ENCODE results near the gene TMEM131.
"Not testable (repeated sequence)": the region's sequence is repeated elsewhere in the genome, so short reads cannot be mapped to it uniquely, and the experiment has no call there.

TMEM131 gene

DNA sequence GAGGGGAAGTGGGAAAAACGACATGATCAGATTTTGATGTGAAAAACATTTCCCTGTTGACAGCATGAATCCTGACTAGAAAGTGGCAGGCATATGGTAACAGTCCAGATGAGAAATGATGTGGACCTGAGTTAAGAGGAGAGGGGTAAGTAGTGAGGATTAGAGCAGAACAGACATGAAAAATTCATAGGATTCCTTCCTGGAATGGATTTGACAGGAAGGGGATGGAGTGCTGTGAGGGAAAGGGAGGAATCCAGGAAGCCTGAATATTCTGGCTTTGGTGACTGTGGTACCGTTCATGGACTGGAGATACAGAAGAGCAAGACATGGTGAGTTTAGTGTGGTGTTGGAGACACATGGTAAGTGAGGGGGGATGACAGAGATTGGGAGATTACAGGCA lies 115.4 kb downstream of the TMEM131 start:
- H3K9me3 Mint-ChIP-seq: peaks cover 9% of the 10 kb centered on the region
- no peak overlapping the region for H3K27ac Mint-ChIP-seq
- H3K4me3 Mint-ChIP-seq: no peak overlapping the region
- peaks cover 15% of the 10 kb centered on the region for H3K4me1 Mint-ChIP-seq (ENCODE audit: low read depth)
- intact Hi-C loops (cut with micrococcal nuclease): no loop called here
- no peaks in the 10 kb centered on the region for H3K27me3 Mint-ChIP-seq
- peaks cover 26% of the 10 kb centered on the region for H3K36me3 Mint-ChIP-seq (ENCODE audit: low read depth)

DNA sequence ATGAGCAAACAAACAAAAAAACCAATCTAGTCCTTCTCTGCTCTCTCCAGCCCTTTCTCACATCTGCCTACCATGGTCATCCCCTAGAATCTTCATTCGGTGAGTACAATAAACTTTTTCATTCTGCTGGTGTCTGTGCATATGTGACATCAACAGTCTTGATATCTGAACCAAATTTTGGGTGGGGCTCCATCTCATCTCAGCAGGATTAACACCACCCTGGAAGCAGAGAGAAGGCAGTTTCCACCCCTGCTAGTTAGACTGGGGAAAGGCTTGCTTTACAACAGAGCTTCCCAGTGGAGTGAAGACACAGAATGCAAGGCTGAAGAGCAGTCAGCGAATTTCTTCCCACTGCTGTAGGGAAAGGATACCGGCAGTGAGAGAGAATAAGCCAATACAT lies 116.9 kb downstream of the TMEM131 start:
- H3K4me3 Mint-ChIP-seq: no peak overlapping the region
- H3K27ac Mint-ChIP-seq: no peak overlapping the region
- H3K36me3 Mint-ChIP-seq (ENCODE audit: low read depth): peaks cover 22% of the 10 kb centered on the region
- H3K4me1 Mint-ChIP-seq (ENCODE audit: low read depth): peaks cover 23% of the 10 kb centered on the region
- no peaks in the 10 kb centered on the region for H3K9me3 Mint-ChIP-seq
- intact Hi-C loops (cut with micrococcal nuclease): no loop called here
- no peaks in the 10 kb centered on the region for H3K27me3 Mint-ChIP-seq

DNA sequence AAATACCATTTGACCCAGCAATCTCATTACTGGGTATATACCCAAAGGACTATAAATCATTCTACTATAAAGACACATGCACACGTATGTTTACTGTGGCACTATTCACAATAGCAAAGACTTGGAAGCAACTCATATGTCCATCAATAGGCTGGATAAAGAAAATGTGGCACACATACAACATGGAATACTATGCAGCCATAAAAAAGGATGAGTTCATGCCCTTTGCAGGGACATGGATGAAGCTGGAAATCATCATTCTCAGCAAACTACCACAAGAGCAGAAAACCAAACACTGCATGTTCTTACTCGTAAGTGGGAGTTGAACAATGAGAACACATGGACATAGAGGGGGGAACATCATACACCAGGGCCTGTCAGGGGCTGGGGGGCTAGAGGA lies 117.4 kb downstream of the TMEM131 start:
- H3K4me1 Mint-ChIP-seq (ENCODE audit: low read depth): peaks cover 23% of the 10 kb centered on the region
- H3K9me3 Mint-ChIP-seq; H3K27ac Mint-ChIP-seq; H3K4me3 Mint-ChIP-seq; H3K27me3 Mint-ChIP-seq; intact Hi-C loops (cut with micrococcal nuclease): not testable (repeated sequence)
- H3K36me3 Mint-ChIP-seq (ENCODE audit: low read depth): peaks cover 27% of the 10 kb centered on the region

DNA sequence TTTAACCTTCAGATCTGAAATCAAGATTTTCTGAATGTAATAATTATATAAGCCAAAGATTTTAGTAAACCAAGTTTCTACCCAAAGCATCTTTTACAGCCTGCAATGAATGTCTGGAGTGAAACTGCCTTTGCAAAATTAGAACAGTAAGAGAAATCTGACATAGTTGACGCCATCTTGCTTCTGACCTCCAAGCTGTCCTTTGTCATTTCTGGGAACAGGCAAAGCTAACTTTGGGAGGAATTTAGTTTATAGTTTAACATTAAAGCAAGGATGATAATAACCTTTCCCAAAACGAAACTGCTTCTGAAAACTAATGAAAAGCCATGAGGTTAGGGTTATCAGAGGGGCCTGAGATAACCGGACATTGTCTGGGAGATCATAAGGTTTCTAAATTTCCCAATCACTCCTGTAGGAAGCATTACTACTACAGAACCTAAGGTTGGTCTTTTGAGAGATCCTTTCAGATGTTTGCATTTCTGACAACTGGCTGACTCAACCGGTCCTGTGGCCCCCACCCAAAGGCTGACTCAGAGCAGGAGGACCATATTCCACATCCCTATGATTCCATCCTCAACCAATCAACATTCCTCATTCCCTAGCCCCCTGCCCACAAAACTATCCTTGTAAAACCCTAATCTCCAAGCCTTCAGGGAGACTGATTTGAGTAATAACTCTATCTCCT lies 124.5 kb downstream of the TMEM131 start:
- intact Hi-C loops (cut with micrococcal nuclease): no loop called here
- H3K9me3 Mint-ChIP-seq: no peaks in the 10 kb centered on the region
- no peaks in the 10 kb centered on the region for H3K27me3 Mint-ChIP-seq
- no peak overlapping the region for H3K4me3 Mint-ChIP-seq
- H3K27ac Mint-ChIP-seq: peak overlapping the region; percentile 28
- H3K4me1 Mint-ChIP-seq (ENCODE audit: low read depth): peaks cover 47% of the 10 kb centered on the region
- peaks cover 30% of the 10 kb centered on the region for H3K36me3 Mint-ChIP-seq (ENCODE audit: low read depth)

DNA sequence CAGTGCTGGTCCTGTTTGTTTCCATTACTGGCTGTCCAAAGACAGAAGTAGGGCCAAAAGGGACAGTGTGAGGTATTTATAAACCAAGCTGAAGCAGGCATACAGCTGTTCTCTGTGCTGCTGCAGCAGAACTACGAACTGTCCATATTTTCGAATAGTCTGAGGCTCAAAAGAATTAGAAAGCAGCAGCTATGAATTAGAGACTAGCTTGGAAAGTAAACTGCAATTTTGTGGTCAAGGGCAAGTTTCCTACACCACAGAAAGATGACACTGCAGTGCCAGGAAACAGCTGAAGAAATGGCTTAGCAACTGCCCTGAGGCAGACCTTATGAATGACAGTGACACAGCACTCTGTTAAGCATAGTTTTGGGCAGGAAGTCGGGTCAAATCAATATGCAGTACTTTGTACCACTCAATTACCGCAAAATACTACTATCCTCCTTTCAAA lies 125.3 kb downstream of the TMEM131 start:
- Mint-ChIP-seq H3K27ac (peak overlapping the region; percentile 46), H3K27me3 (no peaks in the 10 kb centered on the region), H3K36me3 (ENCODE audit: low read depth) (peaks cover 35% of the 10 kb centered on the region), H3K4me1 (ENCODE audit: low read depth) (peaks cover 43% of the 10 kb centered on the region), H3K4me3 (no peak overlapping the region), H3K9me3 (no peaks in the 10 kb centered on the region)
- intact Hi-C loops (cut with micrococcal nuclease): no loop called here

DNA sequence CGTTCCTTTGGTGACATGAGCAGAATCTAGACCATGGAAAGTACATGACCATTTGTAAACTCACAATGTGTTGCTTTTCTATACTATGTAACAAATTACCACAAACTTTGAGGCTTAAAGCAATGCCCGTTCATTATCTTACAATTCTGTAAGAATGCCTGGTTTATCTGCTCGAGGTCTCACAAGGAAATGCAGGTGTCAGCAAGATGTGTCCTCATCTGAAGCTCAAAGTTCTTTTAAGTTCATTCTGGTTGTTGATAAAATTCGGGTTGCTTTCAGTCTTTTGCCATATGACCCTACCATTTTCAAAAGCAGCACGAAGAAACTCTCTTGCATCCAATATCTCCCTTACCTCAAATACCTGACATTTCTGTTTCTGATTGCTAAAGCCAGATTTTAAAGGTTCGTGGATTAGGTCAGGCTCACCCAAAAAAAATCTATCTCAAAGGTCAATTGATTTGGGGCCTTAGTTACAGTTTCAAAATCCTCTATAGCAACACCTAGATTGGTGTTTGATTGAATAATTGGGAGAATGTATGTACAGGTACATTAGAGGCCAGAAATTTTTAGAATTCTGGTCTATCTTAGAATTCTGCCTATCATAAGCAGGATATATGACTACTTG lies 125.9 kb downstream of the TMEM131 start:
- H3K4me1 Mint-ChIP-seq (ENCODE audit: low read depth): peaks cover 37% of the 10 kb centered on the region
- no peaks in the 10 kb centered on the region for H3K9me3 Mint-ChIP-seq
- H3K36me3 Mint-ChIP-seq (ENCODE audit: low read depth): peaks cover 35% of the 10 kb centered on the region
- H3K27me3 Mint-ChIP-seq: no peaks in the 10 kb centered on the region
- no peak overlapping the region for H3K27ac Mint-ChIP-seq
- no peak overlapping the region for H3K4me3 Mint-ChIP-seq
- intact Hi-C loops (cut with micrococcal nuclease): loop anchor here (1.0 kb wide), 1 partner anchor 24 kb away; no protein-coding TSS in a partner anchor

DNA sequence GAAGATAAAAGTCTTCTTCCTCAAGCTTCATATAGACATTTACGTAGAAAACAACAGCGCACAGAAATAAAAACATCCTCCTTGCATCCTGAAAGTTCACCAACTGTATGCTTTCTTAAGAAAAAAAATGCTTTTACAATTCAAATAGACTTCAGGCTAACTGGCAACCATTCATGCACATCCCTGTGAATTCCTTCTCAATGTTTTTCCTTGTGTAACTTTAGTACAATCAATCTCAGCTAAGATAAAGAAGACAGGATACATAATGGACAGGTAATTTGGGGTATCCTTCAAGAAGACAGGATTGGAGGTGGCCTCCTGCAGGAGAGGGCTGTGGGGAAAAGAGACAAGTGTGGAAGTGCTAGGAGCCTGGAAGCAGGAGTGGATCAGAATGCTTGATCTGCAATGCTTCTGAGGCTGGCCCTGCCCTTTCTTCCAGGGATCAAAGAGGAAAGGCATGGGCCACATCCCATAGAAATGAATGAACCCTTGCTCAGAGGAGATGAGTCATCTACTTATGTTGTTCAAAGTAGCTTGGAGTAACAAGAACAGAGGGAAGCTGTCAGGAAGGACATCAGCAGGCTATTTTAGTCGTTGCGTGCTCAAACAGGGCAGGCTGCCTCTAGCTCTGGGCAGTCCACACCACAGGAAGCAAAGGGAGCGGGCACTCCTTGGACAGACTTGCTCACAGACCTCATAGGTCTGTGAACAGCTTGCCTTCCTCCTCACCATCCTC lies 126.6 kb downstream of the TMEM131 start:
- Mint-ChIP-seq H3K27me3 (no peaks in the 10 kb centered on the region), H3K27ac (no peak overlapping the region), H3K36me3 (ENCODE audit: low read depth) (peaks cover 35% of the 10 kb centered on the region), H3K4me3 (no peak overlapping the region), H3K4me1 (ENCODE audit: low read depth) (peaks cover 35% of the 10 kb centered on the region), H3K9me3 (peaks cover 1% of the 10 kb centered on the region)
- intact Hi-C loops (cut with micrococcal nuclease): loop anchor here (1.0 kb wide), 1 partner anchor 23 kb away; no protein-coding TSS in a partner anchor

DNA sequence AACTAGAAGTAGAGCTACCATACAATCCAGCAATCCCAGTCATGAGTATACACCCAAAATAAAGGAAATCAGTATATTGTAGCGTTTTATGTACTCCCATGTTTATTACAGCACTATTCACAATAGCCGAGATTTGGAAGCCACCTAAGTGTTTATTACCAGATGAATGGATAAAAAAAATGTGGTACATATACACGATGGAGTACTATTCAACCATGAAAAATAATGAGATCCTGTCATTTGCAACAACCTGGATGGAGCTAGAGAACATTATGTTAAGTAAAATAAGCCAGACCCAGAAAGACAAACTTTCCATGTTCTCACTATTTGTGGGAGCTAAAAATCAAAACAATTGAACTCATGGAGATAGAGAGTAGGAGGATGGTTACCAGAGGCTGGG lies 131.9 kb downstream of the TMEM131 start:
- Mint-ChIP-seq H3K27ac (no peak overlapping the region), H3K4me3 (no peak overlapping the region), H3K4me1 (ENCODE audit: low read depth) (peaks cover 19% of the 10 kb centered on the region), H3K27me3 (no peaks in the 10 kb centered on the region), H3K9me3 (peaks cover 21% of the 10 kb centered on the region), H3K36me3 (ENCODE audit: low read depth) (peaks cover 45% of the 10 kb centered on the region)
- intact Hi-C loops (cut with micrococcal nuclease): no loop called here

DNA sequence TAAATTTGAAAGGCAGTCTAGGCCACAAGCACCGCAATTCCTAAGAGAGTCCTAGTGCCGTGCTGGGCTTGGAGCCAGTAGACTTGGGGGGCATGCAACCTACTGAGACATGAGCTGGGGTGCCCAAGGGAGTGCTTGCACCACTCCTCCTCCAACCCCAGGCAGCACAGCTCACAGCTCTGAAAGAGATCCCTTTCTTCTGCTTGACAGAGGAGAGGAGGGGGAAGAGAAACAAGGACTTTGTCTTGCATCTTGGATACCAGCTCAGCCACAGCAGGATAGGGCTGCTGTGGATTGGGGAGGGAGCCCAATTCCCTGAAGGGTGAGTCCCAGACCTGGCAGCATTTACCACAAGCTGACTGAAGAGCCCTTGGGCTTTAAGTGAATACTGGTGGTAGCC lies 134.6 kb downstream of the TMEM131 start:
- no peak overlapping the region for H3K4me3 Mint-ChIP-seq
- no peak overlapping the region for H3K27ac Mint-ChIP-seq
- intact Hi-C loops (cut with micrococcal nuclease): no loop called here
- peaks cover 21% of the 10 kb centered on the region for H3K9me3 Mint-ChIP-seq
- H3K4me1 Mint-ChIP-seq (ENCODE audit: low read depth): peaks cover 15% of the 10 kb centered on the region
- peaks cover 57% of the 10 kb centered on the region for H3K36me3 Mint-ChIP-seq (ENCODE audit: low read depth)
- no peaks in the 10 kb centered on the region for H3K27me3 Mint-ChIP-seq

DNA sequence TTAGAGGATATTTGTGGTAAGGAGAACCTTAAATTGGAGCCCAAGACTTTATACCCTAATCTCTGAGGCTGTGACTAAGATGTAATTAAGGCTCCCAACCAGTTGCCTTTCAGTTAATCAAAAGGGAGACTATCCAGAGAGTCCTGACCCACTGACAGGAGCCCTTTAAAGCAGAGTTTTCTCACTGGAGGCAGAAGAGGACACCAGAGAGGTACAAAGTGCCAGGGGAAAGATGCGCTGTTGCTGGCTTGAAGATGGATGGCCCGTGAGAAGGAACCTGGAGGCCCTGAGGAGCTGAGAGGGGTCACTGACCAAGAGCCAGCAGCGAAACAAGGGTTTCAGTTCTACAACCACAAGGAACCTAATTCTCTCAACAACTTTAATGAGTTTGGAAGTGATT lies 137.3 kb downstream of the TMEM131 start:
- Mint-ChIP-seq H3K9me3 (peaks cover 12% of the 10 kb centered on the region), H3K36me3 (ENCODE audit: low read depth) (peaks cover 60% of the 10 kb centered on the region)

DNA sequence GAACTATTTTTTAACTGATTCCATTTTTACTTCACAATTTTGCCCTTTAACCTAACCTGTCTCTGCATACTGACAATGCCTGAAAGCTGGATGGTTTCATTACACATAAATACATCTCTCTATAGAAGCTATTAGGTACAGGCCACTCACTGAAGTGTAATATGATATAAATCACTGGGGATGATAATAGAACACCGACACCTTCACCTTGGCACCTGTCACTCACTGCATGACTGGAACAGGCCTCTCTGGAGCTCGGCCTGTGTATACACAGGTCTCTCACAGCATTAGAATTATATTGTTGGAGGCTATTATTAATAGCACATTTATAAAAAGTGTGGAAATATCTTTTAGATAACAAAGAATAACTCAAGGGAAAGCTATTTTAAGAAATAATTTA lies 138.2 kb downstream of the TMEM131 start:
- H3K4me3 Mint-ChIP-seq: no peak overlapping the region
- peaks cover 61% of the 10 kb centered on the region for H3K36me3 Mint-ChIP-seq (ENCODE audit: low read depth)
- no peak overlapping the region for H3K27ac Mint-ChIP-seq
- H3K27me3 Mint-ChIP-seq: no peaks in the 10 kb centered on the region
- H3K4me1 Mint-ChIP-seq (ENCODE audit: low read depth): peaks cover 4% of the 10 kb centered on the region
- intact Hi-C loops (cut with micrococcal nuclease): no loop called here
- H3K9me3 Mint-ChIP-seq: peaks cover 5% of the 10 kb centered on the region

More for the DNA sequence above, 137.3 kb downstream of the TMEM131 start:
- intact Hi-C loops (cut with micrococcal nuclease): no loop called here
- Mint-ChIP-seq H3K4me3 (no peak overlapping the region), H3K27ac (no peak overlapping the region), H3K4me1 (ENCODE audit: low read depth) (peaks cover 9% of the 10 kb centered on the region), H3K27me3 (no peaks in the 10 kb centered on the region)

DNA sequence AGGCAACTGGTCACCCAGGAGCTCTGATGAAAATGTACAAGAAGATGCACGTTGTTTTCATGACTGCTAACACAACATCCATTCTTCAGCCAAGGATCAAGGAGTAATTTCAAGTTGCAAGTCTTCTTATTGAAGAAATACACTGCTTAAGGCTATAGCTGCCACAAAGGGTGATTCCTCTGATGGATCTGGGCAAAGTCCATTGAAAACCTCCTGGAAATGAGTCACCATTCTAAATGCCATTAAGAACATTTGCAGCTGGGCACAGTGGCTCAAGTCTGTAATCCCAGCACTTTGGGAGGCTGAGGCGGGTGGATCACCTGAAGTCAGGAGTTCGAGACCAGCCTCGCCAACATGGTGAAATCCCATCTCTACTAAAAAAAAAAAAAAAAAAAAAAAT lies 142.7 kb downstream of the TMEM131 start:
- H3K4me1 Mint-ChIP-seq (ENCODE audit: low read depth): not testable (repeated sequence)

DNA sequence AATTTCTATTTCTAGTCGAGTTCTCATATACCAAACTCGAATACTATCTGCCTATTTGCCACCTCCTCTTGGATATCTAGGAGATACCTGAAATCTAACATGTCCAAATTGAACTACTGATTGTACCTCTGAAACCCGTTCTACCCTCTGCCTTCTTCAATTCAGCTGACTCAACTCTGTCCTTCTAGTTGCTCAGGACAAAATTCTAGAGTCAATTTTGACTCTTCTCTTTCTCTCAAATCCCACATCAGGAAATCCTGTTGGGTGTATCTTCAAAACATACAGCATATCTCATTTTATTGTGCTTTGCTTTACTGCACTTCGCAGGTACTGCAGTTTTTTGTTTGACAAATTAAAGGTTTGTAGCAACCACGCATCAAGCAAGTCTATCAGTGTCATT lies 144.6 kb downstream of the TMEM131 start:
- intact Hi-C loops (cut with micrococcal nuclease): no loop called here
- H3K4me1 Mint-ChIP-seq (ENCODE audit: low read depth): peaks cover 1% of the 10 kb centered on the region
- H3K27ac Mint-ChIP-seq: no peak overlapping the region
- H3K4me3 Mint-ChIP-seq: no peak overlapping the region
- peaks cover 41% of the 10 kb centered on the region for H3K36me3 Mint-ChIP-seq (ENCODE audit: low read depth)
- H3K9me3 Mint-ChIP-seq: no peaks in the 10 kb centered on the region
- no peaks in the 10 kb centered on the region for H3K27me3 Mint-ChIP-seq

More for the DNA sequence above, 142.7 kb downstream of the TMEM131 start:
- H3K27me3 Mint-ChIP-seq; intact Hi-C loops (cut with micrococcal nuclease); H3K27ac Mint-ChIP-seq; H3K4me3 Mint-ChIP-seq; H3K9me3 Mint-ChIP-seq: not testable (repeated sequence)
- H3K36me3 Mint-ChIP-seq (ENCODE audit: low read depth): peaks cover 53% of the 10 kb centered on the region

DNA sequence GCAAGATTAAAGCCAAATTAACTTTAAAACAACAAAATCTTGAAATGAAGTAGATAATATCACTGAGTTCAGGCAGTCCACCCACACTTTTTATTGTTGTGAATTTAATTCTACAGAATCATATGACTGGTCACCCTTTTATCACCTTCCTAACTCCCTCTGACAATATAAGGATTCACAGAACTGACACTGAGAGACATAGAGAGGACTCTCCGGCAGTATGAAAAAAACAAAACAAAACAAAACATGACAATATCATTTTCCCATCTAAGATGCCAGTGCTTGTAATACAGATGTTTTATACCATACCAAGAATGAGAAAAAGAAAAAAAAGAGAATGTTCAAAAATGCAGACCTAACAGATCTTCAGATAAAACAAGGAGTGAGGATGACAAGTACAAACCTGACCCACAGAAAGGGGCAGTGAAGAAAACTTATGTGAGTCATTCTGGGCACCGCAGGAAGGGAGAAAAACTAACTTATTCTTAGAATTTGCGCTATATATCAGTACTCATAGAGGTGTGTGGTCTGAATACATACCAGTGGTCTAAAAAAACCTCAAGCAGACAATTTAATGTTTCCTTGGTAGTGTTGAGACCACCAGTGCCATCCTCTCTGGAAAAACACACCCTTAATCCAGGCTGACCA lies 145.7 kb downstream of the TMEM131 start:
- intact Hi-C loops (cut with micrococcal nuclease): no loop called here
- peaks cover 13% of the 10 kb centered on the region for H3K4me1 Mint-ChIP-seq (ENCODE audit: low read depth)
- H3K9me3 Mint-ChIP-seq: no peaks in the 10 kb centered on the region
- H3K4me3 Mint-ChIP-seq: no peak overlapping the region
- peaks cover 41% of the 10 kb centered on the region for H3K36me3 Mint-ChIP-seq (ENCODE audit: low read depth)
- H3K27me3 Mint-ChIP-seq: no peaks in the 10 kb centered on the region
- H3K27ac Mint-ChIP-seq: no peak overlapping the region

Measured in dendritic cell treated with granulocyte-macrophage colony-stimulating factor and Interleukin-4, amounts not matched to agents 40 ng/mL and 50 ng/mL, for 4 days (primary cell).